ENCODE results near the gene LKAAEAR1.

The LKAAEAR1 gene

DNA sequence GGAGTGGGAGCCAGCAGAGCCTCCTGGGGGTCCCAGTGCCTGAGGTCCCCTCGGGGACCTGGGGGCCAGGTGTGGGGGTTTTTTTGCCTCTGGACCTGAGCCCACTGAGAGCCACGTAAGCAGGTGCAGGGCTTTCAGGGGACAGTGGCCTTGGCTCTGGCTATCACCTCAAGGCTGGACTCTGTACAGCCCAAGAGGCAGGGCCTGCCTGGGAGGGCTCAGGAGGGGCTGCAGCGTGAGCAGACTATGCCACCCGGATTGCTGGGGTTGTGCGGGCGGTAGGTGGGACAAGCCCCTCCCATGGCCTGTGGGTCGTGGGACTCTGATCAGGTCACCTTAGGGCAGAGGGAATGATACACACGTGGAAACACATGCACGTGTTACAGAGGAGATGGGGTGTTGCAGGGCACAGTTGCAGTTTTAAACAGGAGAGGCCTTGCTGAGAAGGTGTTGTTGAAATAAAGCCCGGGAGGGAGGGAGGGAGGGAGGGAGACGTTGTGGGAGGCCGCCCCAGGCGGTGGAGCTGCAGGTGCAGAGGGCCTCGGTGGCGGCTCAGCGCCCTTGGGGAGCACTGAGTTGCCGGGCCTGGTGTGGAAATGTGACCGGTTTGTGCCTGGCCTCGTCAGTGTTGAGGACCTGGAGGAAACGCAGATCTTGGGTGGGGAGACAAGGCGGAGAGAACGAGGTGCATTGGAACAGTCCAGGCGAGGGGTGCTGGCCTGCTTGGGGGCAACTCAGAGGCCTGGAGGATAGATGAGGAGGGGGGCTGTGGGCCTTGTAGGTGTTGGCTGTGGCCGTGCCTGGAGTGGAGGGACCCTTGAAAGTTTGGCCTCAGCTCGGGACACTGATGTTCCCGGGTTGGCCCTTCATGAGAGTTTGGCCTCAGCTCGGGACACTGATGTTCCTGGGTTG lies 18.9 kb downstream of the LKAAEAR1 start:
- no peak for FAIRE-seq

DNA sequence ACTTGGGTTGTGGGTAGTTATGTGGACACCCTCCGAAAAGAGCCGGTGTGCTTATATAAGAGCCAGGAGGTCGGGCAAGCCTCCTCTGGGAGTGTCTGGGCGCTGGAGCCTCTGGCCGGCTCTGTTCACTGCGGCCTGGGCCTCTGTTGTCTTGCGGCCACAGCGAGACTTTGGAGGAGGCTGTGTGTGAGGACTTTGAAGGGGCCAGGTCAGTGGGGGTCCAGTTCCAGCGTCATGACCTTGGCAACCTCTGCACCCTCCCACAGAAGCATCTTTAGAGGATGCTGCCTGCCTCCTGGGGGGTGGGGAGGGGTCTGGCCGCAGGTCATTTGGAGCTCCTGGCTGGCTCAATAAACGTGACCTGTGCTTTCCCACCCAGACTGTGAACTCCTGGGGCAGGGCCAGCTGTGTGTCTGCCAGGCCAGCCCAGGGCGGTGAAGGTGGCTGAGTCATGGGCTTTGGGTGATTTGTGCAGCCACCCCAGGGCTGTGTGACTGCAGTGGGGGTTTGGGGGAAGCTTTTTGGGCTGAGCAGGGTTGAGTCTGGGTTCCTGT lies 20.0 kb downstream of the LKAAEAR1 start:
- no peak for FAIRE-seq

DNA sequence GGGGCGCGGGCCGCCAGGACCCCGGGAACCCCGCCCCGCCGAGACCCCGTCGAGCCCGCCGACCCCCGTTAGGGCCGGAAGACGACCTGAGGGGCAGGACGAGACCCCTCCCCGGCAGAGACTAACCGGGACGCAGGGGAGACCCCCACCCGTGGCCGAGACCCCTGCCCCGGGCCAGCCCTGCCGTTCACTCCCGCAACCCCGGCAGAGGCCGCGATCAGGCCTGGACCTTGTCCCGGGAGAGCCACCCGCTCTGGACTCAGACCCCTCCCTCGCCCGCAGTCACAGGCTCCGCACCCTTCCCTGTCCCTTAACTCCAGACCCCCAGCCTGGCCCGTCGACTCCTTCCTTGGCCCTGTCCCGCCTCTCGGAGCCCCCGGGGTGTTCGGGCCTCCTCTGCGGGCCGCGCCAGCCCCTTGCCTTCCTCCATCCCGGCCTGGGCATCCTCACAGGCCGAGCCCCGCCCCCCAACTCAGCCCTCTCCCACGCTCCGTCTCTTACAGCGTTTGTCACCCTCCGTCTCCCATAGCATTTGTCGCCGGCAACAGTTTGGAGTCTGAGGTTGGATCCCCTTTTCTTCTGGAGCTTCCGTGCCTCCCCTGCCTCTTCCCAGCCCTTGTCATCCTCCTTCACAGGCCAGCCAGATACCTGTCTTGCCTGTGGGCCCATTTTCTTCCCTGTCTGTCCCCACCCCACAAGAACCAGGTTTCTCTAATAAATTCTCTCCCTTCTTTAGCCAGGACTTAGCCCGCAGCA lies 20.6 kb downstream of the LKAAEAR1 start:
- no peak for FAIRE-seq

DNA sequence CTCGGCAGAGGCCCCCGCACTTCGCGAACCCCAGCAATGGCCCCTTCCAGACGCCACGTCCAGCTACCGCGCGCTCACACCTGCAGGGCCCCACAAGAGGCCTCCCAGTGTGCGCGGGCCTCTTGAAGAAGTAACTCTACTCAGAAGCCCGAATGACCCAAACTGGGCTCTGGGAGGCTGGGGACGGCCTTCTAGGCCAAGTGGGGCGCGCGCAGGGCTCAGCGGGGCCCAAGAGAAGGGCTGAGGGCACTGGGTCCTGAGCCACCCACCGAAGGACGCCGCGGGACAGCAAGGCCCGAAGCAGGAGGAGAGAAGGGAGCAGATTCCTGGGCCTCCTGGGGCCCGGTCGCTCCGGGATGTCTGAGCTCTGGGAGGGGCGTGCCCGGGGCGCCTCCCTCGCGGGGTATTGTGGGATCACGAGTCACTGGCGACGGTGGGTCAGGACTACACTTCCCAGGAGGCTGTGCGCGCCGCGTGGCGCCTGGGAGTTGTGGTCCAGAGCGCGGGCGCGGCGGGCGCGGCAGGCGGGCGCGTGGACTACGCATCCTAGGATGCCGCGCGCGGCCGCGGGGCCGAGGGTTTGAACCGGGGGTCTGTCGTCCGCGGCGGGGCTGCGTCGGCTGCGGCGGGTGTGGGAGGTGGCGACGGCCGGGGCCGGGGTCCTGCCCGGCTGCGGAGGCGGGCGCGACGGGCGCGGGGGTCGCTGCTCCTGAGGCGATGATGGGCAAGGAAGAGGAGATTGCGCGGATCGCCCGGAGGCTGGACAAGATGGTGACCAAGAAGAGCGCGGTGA lies 21.4 kb downstream of the LKAAEAR1 start, which contains the start of gene TCEA2:
Gene TCEA2 (plus strand): TSS at position 603 of the 793 bp plus-strand sequence. CDS start 115 bp downstream, at position 718.
- no peak for FAIRE-seq

DNA sequence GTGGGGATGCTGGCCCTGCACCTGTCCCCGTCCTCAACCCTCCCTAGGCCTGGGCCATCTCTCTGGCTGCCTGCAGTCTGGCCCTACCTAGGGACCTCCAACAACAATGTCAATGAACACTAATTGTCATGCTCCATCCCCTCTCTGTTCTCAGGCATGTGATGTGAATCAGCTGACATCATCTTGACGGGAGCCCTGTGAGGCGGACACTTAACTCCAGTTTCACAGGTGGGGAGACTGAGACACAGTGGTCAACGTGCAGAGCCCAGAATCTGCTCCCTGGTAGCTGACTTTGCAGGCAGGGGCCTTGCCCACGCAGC lies 22.0 kb downstream of the LKAAEAR1 start:
- FAIRE-seq = no peak

DNA sequence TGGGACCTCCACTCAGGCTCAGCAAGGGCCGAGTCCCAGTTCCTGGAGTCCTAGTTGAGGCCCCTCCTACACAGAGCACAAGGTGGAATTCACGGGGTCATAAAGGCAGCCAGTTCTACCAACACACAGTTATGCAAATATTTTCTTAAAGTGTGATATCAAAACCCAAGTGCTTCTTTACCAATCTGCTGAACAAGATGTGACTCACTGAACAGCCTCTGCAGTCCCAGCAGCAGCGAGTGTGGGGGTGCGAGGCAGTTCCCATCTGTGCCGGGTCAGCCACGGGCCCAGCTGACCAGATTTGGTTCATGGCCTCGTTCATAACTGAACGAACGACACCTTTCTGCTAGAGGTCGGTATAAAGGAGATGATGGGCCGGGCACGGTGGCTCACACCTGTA lies 25.7 kb downstream of the LKAAEAR1 start:
- no peak for FAIRE-seq

DNA sequence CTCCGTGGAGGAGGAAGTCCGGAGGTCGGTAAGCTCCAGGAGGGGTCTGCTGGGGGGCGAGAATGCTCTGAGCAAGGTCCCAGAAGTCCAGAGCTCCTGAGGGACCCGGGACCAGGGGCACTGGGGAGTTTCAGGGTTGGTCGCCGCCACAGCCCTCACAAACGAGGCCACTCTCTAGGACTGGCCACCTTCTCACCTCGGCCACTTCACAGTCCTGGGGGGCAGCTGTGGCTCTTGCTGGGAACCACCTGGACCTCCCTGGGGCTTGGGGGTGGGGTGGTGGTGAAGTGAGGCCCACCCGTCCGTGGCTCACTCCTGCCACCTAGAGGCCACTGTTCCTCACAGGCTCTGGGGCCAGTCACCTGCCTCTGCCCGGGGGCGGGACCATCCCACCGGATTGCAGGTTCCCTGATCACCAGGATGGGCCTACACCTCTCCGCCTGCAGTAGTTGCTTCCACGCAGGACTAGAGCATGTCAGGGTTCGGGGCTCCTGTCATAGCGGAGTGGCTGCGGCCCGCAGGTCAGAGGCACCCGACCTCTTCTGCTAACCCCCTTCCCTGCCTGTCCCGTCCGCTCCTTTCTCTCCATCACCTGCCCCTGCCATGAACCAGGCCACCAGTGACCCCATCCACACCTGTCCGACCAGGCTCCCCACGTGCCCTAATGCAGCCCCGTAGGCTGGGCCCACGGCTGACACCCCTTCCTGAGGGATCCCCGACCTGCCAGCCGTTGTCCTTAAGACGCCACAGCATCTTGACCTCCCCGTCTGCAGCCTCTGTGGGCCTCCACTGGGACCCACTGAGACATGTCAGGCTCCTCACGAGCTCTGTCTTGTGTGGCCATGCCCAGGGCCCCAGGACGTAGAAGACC lies 26.3 kb downstream of the LKAAEAR1 start:
- FAIRE-seq = no peak

DNA sequence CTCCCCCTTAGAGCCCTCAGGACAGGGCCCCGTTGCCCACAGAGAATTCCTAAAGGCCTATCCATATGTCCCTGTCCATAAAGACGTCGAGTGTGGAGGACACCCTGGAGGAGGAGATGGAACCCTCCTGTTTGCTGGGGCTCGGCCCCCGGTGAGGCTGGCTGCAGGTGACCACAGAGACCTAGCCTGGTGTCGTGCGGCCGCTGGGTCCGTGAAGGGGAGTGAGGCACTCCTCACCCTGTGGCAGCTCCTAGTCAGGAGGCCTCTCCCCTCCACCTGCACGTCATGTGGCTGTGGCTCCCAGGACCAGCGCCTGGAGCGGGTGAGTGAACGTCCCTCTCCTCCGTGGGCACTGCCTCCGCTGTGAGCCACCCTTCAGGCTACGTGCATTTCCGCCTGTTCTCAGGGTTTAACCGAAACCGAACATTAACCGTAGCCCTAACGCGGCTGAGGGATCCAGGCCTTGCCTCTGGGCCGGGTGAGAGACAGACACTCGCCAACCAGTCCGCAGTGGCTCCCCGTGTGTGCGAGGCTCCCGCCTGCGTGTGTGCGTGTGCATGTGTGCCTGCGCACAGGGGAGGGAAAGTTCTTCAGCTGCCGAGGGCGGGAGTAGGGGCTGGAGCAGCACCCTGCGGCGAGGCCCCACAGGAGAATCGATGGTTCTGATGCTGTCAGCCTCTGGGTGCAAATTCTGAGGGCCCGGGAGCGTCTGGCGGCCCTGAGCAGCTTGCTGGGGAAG lies 27.1 kb downstream of the LKAAEAR1 start:
- no peak for FAIRE-seq

DNA sequence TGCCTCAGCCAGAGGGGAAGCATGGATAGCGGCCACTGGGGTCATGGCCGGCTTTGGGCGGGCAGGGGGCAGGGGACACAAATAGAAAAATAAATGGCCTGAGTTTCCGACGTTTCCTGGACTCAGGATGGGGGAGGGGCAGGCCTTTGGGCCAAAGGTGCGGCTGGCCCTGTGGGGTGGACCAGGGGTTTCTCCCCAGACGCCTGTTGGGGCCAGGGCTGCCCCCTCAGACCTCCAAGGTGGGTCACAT lies 27.6 kb downstream of the LKAAEAR1 start:
- FAIRE-seq = no peak

DNA sequence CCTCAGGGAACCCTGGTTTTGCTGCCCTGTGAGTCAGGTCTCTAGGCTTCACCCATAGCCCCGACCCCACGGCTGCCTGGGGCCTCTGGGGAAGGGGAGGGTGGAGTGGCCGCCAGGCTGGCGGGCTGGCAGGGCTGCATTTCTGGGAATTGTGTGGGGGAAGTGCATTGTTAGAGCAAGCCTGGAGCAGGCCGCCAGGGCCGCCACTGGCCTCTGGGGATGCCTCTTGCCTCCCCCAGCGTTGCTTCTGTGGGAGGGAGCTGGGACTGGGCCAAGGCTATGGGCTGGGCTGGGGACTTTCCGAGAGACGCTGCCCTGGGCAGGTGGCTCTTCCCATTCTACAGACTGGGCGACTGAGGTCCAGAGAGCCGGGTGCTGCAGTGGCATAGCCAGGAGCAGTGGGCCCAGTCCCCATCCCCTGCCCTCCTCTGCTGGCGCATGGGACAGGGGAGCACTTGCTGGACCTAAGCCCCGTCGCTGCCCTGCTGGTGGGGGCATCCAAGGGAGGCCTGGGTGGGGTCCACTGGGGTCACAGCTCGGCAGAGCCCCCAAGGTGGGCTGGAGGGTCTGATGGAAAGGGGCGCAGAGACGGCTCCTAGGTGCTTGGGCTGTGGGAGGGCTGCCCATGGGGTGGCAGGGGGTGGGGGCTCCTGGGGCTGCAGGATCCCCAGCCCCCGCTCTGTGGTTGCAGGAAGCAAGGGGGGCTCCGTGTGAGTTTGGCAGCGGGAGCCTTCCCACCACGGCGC lies 28.1 kb downstream of the LKAAEAR1 start:
- FAIRE-seq = no peak

DNA sequence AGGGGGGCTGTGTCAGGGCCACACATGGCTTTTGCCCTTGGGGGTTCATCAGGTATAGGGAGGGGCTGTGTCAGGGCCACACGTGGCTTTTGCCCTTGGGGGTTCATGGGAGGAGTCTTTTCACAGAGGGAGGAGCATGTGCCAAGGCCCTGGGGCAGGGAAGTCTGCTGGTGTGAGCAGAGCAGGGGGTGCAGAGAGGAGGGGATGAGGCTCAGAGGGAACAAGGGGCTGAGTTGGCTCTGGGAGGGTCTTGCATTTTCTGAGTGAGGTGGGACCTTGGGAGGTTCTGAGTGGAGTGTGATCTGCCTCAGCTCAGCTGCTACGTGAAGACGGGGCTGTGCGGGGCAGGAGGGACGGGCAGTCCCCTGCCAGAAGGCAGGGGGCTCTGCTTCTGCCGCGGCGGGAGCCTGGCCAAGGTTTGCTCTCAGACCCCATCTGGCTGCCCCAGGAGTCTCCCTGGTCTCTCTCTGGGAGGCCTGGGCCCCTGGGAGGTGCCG lies 28.8 kb downstream of the LKAAEAR1 start:
- no peak for FAIRE-seq

DNA sequence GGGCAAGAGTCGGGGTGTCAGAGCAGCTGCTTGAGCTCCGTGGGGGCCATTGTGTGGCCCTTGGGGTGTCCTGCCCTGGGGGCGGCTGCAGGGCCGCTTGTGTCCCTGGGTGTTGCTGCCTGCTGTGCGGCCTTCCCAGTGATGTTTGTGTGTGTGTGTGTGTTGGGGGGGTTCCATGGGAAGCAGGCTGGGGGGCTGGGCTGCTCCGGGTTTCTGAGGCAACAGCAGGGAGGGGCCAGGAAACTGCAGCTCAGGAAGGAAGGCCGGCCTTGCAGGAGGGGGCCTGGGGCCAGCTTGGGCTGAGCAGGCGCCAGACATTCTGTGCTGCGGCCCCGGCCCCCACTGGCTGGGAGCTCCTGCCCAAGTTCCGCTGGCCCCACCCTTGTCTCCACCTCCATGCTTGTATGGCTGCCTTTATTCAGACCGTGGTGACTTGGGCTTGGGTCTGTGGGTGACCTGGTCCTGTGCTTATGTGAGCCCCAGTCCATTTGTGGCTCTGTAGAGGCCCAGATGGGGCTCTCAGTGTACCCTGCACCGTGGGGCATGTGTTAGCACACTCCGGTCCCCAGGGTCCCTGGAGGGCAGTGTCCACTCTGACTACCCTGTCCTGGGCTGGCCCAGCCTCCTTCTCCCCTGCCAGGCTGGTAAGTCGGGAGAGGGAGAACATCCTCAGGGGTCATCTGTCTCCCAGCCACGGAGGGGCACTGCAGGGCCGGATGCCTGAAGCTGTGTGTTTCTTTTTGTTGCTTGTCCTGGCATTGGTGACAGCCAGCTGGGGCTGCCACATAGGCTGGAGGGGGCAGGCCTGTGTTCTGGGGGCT lies 30.1 kb downstream of the LKAAEAR1 start:
- no peak for FAIRE-seq

DNA sequence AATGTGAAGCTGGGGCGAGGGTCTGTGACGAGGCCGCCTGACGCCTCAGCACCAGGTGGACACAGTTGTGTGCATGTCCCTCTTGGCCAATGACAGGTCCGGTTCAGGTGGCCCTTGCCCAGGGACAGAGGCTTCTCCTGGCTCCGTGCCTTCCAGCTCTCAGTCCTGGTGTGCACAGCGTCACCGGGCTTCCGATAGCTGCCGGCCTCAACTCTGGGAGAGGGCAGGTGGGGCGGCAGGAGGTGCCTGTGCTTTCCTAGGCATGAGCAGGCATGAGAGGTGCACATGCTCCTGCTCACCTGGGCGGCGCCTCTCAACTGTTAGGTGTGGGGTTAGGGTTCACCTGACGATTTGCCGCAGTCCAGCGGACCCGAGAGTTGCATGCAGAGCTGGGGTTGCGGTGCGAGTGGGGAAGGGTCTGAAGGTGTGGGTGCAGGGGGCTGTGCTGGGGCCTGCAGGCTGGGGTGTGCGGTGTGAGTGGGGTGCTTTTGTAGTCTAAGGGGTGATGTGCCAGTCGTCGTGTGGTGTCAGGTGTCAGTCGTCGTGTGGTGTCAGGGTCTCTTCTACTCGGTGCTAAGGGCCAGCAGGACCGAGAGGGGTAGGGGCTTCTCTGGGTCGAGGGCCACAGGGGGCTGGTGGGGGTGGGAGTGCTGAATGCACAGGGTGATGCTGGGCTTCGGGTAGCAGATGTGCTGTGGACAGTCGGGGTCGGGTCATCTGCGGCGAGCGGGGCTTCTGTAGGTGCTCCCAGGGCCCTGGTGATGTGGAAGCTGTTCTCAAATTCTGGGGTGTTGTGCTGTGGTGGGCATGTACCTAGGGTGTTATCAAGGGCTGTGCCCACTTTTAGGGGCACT lies 31.0 kb downstream of the LKAAEAR1 start:
- no peak for FAIRE-seq

DNA sequence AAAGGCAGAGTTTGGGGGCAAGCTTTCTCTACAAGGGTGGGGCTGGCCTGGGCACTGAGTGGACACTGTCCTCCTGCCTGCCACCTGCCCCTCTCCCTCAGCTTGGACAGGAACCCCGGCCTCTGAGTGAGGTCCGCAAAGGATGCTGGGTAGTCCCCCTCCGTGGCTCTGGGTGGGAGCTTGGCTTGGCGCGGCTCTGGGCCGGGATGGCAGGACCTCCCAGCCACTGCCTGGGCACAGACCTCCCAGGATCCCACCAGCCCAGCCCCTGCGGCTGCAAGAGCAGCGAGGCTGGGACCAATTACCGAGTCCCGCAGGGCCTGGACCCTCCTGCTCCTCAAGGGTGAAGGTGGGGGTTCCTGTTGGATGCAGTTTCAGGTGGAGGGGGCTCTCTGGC lies 31.9 kb downstream of the LKAAEAR1 start:
- FAIRE-seq = no peak

DNA sequence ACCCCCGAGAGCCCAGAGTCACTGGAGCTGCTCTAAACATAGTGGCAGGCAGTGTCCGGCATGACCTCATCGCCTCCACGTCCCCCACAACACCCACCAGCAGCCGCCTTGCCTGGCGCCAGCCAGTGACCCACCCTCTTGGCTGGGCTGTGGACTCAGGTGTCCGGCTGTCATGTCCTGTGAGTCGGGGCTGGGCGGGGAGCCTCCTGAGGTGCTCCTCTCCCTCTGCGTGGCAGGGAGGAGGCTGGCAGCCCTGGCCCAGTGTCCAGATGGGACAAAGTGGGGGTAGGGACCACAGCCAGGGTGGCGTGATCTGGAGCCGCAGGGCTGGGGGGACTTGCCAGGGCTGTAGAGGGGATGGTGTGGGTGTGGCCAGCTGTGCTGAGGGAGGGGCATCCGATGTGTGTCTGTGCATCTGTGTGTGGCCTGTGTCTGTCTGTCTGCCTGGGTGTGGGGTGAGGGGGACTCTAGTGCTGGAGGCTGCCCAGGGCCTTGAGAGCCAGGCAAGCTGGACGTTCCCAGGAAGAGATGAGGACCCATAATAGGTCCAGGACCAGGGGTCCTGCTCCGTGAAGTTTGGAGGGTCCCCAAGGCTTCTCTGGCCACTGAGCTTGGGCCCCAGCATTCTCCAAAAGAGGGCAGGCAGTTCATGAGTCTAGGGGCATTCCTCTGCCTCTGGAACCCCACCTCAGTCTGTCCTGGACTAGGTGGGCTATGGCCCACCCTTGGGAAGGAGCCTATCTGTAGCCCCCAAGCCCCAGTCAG lies 32.5 kb downstream of the LKAAEAR1 start:
- FAIRE-seq = no peak

DNA sequence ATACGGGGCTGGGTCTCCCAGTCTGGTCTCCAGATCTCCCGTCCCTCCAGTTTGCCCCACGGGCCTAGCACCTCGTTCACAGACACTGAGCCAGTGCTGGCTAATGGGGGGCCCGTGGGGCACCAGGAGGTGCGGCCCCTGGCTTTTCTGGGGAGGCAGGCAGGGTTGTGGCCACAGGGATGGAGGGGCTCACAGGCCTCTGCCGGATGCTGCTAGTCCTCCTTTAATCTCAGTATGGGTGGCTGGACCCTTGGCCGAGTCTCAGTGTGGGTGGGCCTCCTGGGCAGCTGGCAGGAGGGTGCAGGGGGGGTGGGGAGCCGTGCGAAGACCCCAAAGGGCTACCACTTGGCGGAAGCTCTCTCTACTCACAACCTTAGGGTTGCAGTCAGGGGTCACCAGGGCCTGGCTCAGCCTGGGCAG lies 33.2 kb downstream of the LKAAEAR1 start:
- no peak for FAIRE-seq

DNA sequence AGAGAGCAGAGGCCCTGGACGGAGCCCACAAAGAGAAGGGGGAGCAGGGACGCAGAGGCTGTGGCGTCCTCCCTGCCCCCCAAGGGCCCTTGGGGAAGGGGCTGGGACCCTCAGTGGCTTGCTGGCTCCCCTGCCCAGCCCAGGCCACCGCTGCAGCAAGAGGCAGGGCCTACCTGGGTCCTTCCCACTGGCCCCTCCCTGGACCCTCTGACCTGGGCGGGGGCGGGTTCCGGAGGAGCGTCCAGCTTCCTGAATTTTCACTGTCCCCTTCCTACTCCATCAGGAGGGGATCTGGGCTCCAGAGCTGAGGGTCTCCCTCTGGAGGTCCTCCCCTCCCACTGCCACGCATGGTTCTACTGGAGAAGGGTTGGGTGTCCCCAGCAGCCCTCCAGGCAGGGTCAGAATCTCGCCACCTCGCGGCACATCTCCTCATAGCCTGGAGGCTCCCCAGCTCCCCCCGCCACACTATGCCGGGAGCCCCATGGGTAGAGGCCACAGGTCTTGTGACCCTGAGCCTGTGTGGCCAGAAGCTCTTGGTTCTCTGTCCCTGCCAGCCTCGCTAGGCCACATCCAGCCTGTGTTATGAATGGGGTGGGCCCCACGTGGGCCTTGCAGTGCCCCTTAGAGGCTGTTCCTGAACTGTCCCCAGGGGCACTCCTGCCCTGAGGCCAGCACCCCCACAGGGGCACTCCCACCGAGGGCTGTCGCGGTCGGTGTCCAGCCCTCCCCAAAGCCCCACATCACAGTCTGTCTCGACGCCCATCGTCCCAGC lies 33.8 kb downstream of the LKAAEAR1 start:
- no peak for FAIRE-seq

Measured in TTC549 (cell line).